Sigmoid colon (tissue), 3 donors: ENCODE results near the gene LASP1NB.

Source experiments
- POLR2A ChIP-seq, 2 donors: fragments of 450-650 bp; IDR thresholded peaks; one replicate each; pipeline ENCODE4 v1.6.1; 2016; ENCODE audit warnings: antibody characterized with exemption in 2 of 2, mild to moderate bottlenecking in 2 of 2, moderate library complexity in 2 of 2
- TF ChIP-seq, protein P1 (sequence below), 4 experiments: fragments of 450-650 bp in 3 of 4; fragments of 200-600 bp in 1 of 4; IDR thresholded peaks; one replicate each; pipeline ENCODE4 v1.5.1; 2016 to 2019; ENCODE audit warnings: antibody characterized with exemption in 4 of 4, mild to moderate bottlenecking in 3 of 4, moderate library complexity in 2 of 4

DNA sequence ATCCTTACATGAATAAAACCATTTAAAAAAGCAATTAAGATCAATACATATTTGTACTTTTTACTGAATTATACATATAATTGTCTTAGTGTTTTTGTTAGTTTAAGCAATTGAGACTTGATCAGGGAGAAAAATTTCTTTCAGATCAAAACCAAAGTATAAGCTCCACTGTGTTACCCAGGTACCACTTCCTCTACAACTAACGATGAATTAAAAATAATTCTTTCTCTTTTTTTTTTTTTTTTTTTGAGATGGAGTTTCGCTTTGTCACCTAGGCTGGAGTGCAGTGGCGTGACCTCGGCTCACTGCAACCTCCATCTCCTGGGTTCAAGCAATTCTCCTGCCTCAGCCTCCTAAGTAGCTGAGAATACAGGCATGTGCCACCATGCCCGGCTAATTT lies 35.0 kb downstream of the LASP1NB start:
- TF ChIP-seq, protein P1, sequence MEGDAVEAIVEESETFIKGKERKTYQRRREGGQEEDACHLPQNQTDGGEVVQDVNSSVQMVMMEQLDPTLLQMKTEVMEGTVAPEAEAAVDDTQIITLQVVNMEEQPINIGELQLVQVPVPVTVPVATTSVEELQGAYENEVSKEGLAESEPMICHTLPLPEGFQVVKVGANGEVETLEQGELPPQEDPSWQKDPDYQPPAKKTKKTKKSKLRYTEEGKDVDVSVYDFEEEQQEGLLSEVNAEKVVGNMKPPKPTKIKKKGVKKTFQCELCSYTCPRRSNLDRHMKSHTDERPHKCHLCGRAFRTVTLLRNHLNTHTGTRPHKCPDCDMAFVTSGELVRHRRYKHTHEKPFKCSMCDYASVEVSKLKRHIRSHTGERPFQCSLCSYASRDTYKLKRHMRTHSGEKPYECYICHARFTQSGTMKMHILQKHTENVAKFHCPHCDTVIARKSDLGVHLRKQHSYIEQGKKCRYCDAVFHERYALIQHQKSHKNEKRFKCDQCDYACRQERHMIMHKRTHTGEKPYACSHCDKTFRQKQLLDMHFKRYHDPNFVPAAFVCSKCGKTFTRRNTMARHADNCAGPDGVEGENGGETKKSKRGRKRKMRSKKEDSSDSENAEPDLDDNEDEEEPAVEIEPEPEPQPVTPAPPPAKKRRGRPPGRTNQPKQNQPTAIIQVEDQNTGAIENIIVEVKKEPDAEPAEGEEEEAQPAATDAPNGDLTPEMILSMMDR (IDR thresholded peaks at IDR 0.05) = no peak
- TF ChIP-seq POLR2A (IDR thresholded peaks at IDR 0.05) = no peak
